ENCODE measurements around the gene APOL1. TPM values are rescaled to one million over a fixed set of nuclear protein-coding genes. Genes with fewer than 3 reads are reported as not detected.
"Not testable (repeated sequence)": the region's sequence is repeated elsewhere in the genome, so short reads cannot be mapped to it uniquely, and the experiment has no call there.

The APOL1 gene
- total RNA-seq, 2 experiments from 2014 or later: 6.4 to 7.3 TPM

DNA sequence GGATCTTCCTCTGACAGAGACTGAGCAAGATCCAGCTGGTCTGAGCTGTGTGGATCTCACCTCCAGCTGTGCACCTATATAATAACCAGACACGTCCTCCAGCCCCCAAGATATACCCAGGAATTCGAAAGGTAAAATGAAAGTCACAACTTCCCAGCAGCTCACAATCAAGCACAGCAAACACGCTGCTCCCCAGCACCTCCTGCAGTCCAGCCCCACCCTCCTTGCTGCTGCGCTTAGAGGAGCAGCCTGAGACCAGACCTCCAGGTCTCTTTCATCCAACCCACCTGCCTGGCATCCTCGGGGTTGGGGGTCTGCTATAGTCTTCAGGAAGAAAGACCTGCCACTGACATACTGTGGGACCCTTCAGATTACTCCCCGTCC is 48.3 kb upstream of the APOL1 start:
- no peak overlapping the region for H3K27ac Mint-ChIP-seq
- peak in 1 of 14 experiments; percentile 12 for DNase-seq
- H3K36me3 Mint-ChIP-seq (ENCODE audit: low read depth): no peaks in the 10 kb centered on the region
- TF ChIP-seq, protein P1, sequence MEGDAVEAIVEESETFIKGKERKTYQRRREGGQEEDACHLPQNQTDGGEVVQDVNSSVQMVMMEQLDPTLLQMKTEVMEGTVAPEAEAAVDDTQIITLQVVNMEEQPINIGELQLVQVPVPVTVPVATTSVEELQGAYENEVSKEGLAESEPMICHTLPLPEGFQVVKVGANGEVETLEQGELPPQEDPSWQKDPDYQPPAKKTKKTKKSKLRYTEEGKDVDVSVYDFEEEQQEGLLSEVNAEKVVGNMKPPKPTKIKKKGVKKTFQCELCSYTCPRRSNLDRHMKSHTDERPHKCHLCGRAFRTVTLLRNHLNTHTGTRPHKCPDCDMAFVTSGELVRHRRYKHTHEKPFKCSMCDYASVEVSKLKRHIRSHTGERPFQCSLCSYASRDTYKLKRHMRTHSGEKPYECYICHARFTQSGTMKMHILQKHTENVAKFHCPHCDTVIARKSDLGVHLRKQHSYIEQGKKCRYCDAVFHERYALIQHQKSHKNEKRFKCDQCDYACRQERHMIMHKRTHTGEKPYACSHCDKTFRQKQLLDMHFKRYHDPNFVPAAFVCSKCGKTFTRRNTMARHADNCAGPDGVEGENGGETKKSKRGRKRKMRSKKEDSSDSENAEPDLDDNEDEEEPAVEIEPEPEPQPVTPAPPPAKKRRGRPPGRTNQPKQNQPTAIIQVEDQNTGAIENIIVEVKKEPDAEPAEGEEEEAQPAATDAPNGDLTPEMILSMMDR (IDR thresholded peaks at IDR 0.05): no peak
- H3K36me3 ChIP-seq (ENCODE audit: insufficient read depth, low read length): no peaks in the 10 kb centered on the region
- H3K9me3 ChIP-seq (ENCODE audit: control insufficient read depth in 1 of 2, insufficient read depth in 1 of 2, low read length in 2 of 2): no peaks in the 10 kb centered on the region
- no peak for ATAC-seq (ENCODE audit: poor library complexity)
- peaks cover 29% of the 10 kb centered on the region for H3K27me3 Mint-ChIP-seq
- H3K9me3 Mint-ChIP-seq: peaks cover 4% of the 10 kb centered on the region
- H3K4me1 Mint-ChIP-seq (ENCODE audit: low read depth): no peaks in the 10 kb centered on the region
- H3K27me3 ChIP-seq (ENCODE audit: control insufficient read depth in 1 of 2, insufficient read depth in 2 of 2, low read length in 2 of 2): no peaks in the 10 kb centered on the region
- ChIA-PET POLR2A (no interaction called here), CTCF (no interaction called here)
- H3K27ac ChIP-seq (ENCODE audit: low read depth in 1 of 2, low read length in 2 of 2): no peak overlapping the region
- intact Hi-C loops (cut with DNase I, micrococcal nuclease): no loop called here
- no peak overlapping the region for H3K4me3 Mint-ChIP-seq
- no peaks in the 10 kb centered on the region for H3K4me1 ChIP-seq (ENCODE audit: insufficient read depth, low read length)
- H3K4me3 ChIP-seq (ENCODE audit: low read length): no peak overlapping the region

DNA sequence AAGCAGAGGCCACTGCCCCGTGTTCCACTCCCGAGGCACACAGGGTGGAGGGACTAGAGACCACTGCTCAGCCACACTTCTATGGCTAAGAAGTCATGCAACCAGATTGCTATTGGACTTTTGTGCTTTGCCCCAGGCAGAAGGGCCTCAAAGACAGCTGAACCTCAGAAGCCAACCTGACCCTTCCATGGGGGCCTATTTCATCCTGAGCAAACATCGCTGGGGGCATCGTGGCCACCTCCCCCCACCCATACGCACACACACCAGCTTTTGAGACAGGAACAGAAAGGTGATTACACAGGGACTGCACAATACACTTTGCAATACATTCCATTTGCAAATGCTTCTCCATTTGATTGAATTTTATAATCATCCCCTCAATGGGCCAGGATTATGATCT is 47.4 kb upstream of the APOL1 start:
- H3K27me3 ChIP-seq (ENCODE audit: control insufficient read depth in 1 of 2, insufficient read depth in 2 of 2, low read length in 2 of 2); H3K36me3 ChIP-seq (ENCODE audit: insufficient read depth, low read length); intact Hi-C loops (cut with DNase I, micrococcal nuclease); ATAC-seq (ENCODE audit: poor library complexity); CTCF ChIA-PET; H3K4me3 ChIP-seq (ENCODE audit: low read length); H3K27ac Mint-ChIP-seq; H3K27ac ChIP-seq (ENCODE audit: low read depth in 1 of 2, low read length in 2 of 2); H3K4me3 Mint-ChIP-seq; H3K4me1 Mint-ChIP-seq (ENCODE audit: low read depth); H3K36me3 Mint-ChIP-seq (ENCODE audit: low read depth); H3K4me1 ChIP-seq (ENCODE audit: insufficient read depth, low read length); H3K9me3 ChIP-seq (ENCODE audit: control insufficient read depth in 1 of 2, insufficient read depth in 1 of 2, low read length in 2 of 2); POLR2A ChIA-PET; H3K9me3 Mint-ChIP-seq: not testable (repeated sequence)
- H3K27me3 Mint-ChIP-seq: peaks cover 33% of the 10 kb centered on the region
- peak in 1 of 14 experiments; percentile 6 for DNase-seq

- Histone ChIP-seq H3K27ac (ENCODE audit: low read depth in 1 of 2, low read length in 2 of 2) (no peak overlapping the region), H3K27me3 (ENCODE audit: control insufficient read depth in 1 of 2, insufficient read depth in 2 of 2, low read length in 2 of 2) (no peaks in the 10 kb centered on the region), H3K4me1 (ENCODE audit: insufficient read depth, low read length) (peaks cover 5% of the 10 kb centered on the region), H3K4me3 (ENCODE audit: low read length) (no peak overlapping the region), H3K9me3 (ENCODE audit: control insufficient read depth in 1 of 2, insufficient read depth in 1 of 2, low read length in 2 of 2) (no peaks in the 10 kb centered on the region), H3K36me3 (ENCODE audit: insufficient read depth, low read length) (no peaks in the 10 kb centered on the region)
- Mint-ChIP-seq H3K27me3 (peaks cover 34% of the 10 kb centered on the region), H3K36me3 (ENCODE audit: low read depth) (no peaks in the 10 kb centered on the region), H3K4me3 (no peak overlapping the region), H3K9me3 (peaks cover 4% of the 10 kb centered on the region), H3K4me1 (ENCODE audit: low read depth) (peaks cover 5% of the 10 kb centered on the region), H3K27ac (no peak overlapping the region)
- intact Hi-C loops (cut with DNase I, micrococcal nuclease): no loop called here
- ATAC-seq (ENCODE audit: poor library complexity): no peak
- TF ChIP-seq, protein P1 (IDR thresholded peaks at IDR 0.05): no peak
- ChIA-PET CTCF (no interaction called here), POLR2A (no interaction called here)
- no peak for DNase-seq
Observed at GRCh38 chr22:36206255-36206654, 46.7 kb upstream of the APOL1 start.

- peaks cover 4% of the 10 kb centered on the region for H3K9me3 Mint-ChIP-seq
- H3K4me3 ChIP-seq (ENCODE audit: low read length): no peak overlapping the region
Observed at GRCh38 chr22:36208162-36208765, 44.7 kb upstream of the APOL1 start.

More at GRCh38 chr22:36208162-36208765, 44.7 kb upstream of the APOL1 start:
- TF ChIP-seq, protein P1 (IDR thresholded peaks at IDR 0.05): no peak
- intact Hi-C loops (cut with DNase I, micrococcal nuclease): no loop called here
- Mint-ChIP-seq H3K4me3 (no peak overlapping the region), H3K27ac (no peak overlapping the region), H3K27me3 (peaks cover 42% of the 10 kb centered on the region), H3K4me1 (ENCODE audit: low read depth) (peaks cover 13% of the 10 kb centered on the region), H3K36me3 (ENCODE audit: low read depth) (no peaks in the 10 kb centered on the region)
- Histone ChIP-seq H3K27ac (ENCODE audit: low read depth in 1 of 2, low read length in 2 of 2) (no peak overlapping the region), H3K36me3 (ENCODE audit: insufficient read depth, low read length) (no peaks in the 10 kb centered on the region), H3K4me1 (ENCODE audit: insufficient read depth, low read length) (peaks cover 9% of the 10 kb centered on the region), H3K27me3 (ENCODE audit: control insufficient read depth in 1 of 2, insufficient read depth in 2 of 2, low read length in 2 of 2) (no peaks in the 10 kb centered on the region), H3K9me3 (ENCODE audit: control insufficient read depth in 1 of 2, insufficient read depth in 1 of 2, low read length in 2 of 2) (no peaks in the 10 kb centered on the region)
- ChIA-PET CTCF (interaction anchor here (1.4 kb wide), 1 partner anchor 84 kb away, joined by 3 read pairs; no protein-coding TSS in a partner anchor), POLR2A (no interaction called here)
- ATAC-seq (ENCODE audit: poor library complexity): no peak
- DNase-seq: no peak
